GM23338 (cell line): Measurements from ENCODE around the gene DPY19L1.

Experiments
- CREB1 ChIP-seq: fragments of 250-450 bp; sonication (Bioruptor Pico); IDR thresholded peaks from 2 replicates; pipeline ENCODE4 v1.5.0; 2020; ENCODE audit warnings: low read depth, mild to moderate bottlenecking, moderate library complexity
- CTCF ChIP-seq, 2 experiments: fragments of 200-600 bp in 1 of 2; sonication (generic) in 1 of 2; conservative IDR thresholded peaks; 2 replicates each; pipeline versions ENCODE4 v1.5.1 to v1.6.1; 2016 to 2017; ENCODE audit warnings: antibody characterized with exemption in 2 of 2, low read depth in 2 of 2, mild to moderate bottlenecking in 2 of 2, moderate library complexity in 1 of 2
- EZH2 ChIP-seq: fragments of 200-600 bp; sonication (generic); IDR thresholded peaks from one replicate; pipeline ENCODE4 v1.8.0; 2017; ENCODE audit warnings: antibody characterized with exemption, mild to moderate bottlenecking, low read depth; ENCODE audit not compliant: unreplicated experiment
- EZH2phosphoT487 ChIP-seq: fragments of 200-600 bp; sonication (generic); IDR thresholded peaks from one replicate; pipeline ENCODE4 v1.8.1; 2018; ENCODE audit warnings: antibody characterized with exemption; ENCODE audit not compliant: unreplicated experiment
- JUNB ChIP-seq: IDR thresholded peaks from one replicate; pipeline ENCODE4 v1.6.1; 2016; ENCODE audit warnings: antibody characterized with exemption; ENCODE audit not compliant: unreplicated experiment
- NANOG ChIP-seq: IDR thresholded peaks from 2 replicates; pipeline ENCODE4 v1.6.1; 2016; ENCODE audit warnings: antibody characterized with exemption, borderline replicate concordance
- POLR2AphosphoS5 ChIP-seq: IDR thresholded peaks from 2 replicates; pipeline ENCODE4 v1.6.1; 2016; ENCODE audit warnings: antibody characterized with exemption, low read depth
- STAT1 ChIP-seq: IDR thresholded peaks from one replicate; pipeline ENCODE4 v1.6.1; 2016; ENCODE audit warnings: antibody characterized with exemption; ENCODE audit not compliant: unreplicated experiment
- ZNF114 ChIP-seq: fragments of 250-450 bp; sonication (Bioruptor Pico); IDR thresholded peaks from 2 replicates; pipeline ENCODE4 v1.5.0; 2020; ENCODE audit warnings: mild to moderate bottlenecking, moderate library complexity
- ZNF331 ChIP-seq: fragments of 250-450 bp; sonication (Bioruptor Pico); IDR thresholded peaks from 2 replicates; pipeline ENCODE4 v1.5.0; 2020; ENCODE audit warnings: low read depth, mild to moderate bottlenecking, moderate library complexity
- TF ChIP-seq, protein P1 (sequence below): IDR thresholded peaks from one replicate; pipeline ENCODE4 v1.6.1; 2018; ENCODE audit warnings: antibody characterized with exemption; ENCODE audit not compliant: unreplicated experiment
- TF ChIP-seq, protein P2 (sequence below): IDR thresholded peaks from 2 replicates; pipeline ENCODE4 v1.6.1; 2016; ENCODE audit warnings: antibody characterized with exemption
- TF ChIP-seq, protein P3 (sequence below): fragments of 250-450 bp; sonication (Bioruptor Pico); IDR thresholded peaks from 2 replicates; pipeline ENCODE4 v1.5.0; 2020; ENCODE audit warnings: mild to moderate bottlenecking, moderate library complexity

DNA sequence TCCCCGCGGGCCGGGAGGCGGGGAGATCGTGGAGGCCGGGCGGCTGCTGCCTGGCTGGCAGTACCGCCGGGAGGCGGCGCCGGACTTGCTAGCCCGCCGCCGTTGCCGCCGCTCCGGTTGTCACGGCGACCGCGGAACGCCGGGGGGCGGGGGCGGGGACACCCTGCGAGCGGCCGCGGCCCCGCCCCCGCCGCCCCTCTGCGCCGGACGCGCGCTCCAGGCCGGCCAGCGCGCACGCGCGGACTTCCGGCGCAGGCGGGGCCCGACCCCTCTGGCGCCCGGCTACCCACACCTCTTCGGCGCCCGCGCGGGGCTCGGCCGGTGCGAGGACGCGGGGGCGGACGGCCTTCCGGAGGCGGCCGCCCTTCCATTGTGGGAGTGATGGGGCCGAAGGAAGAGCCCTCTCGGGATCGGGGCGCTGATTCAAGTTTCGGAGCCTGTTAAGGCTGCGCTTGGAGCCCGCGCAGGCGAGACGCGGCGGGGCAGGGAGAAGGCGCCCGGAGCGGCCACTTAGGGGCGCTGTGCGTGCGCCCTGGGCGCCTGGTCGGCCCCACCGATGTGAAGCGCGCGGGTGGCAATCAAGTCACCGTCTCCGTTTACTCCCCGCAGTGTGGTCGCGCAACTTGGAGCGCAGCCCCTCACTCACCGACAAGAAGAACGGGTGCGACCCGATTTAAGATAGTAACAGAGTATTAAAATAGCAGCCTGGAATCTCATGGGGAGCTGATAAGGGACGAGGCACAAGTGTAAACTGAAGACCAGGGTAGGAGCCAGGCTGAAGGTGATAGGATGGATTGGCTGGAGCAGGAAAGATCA lies 449 bp upstream of the DPY19L1 start:
- TF ChIP-seq CTCF (conservative IDR thresholded peaks at IDR 0.05; ENCODE audit: low read depth in 2 of 2) (peak; percentile 70 to 80), POLR2AphosphoS5 (peak; percentile 79), JUNB (no peak), EZH2phosphoT487 (no peak), CREB1 (no peak), EZH2 (no peak), ZNF331 (CRISPR knock-in tag) (no peak), NANOG (no peak), ZNF114 (CRISPR knock-in tag) (no peak), STAT1 (no peak)
- TF ChIP-seq, protein P1, sequence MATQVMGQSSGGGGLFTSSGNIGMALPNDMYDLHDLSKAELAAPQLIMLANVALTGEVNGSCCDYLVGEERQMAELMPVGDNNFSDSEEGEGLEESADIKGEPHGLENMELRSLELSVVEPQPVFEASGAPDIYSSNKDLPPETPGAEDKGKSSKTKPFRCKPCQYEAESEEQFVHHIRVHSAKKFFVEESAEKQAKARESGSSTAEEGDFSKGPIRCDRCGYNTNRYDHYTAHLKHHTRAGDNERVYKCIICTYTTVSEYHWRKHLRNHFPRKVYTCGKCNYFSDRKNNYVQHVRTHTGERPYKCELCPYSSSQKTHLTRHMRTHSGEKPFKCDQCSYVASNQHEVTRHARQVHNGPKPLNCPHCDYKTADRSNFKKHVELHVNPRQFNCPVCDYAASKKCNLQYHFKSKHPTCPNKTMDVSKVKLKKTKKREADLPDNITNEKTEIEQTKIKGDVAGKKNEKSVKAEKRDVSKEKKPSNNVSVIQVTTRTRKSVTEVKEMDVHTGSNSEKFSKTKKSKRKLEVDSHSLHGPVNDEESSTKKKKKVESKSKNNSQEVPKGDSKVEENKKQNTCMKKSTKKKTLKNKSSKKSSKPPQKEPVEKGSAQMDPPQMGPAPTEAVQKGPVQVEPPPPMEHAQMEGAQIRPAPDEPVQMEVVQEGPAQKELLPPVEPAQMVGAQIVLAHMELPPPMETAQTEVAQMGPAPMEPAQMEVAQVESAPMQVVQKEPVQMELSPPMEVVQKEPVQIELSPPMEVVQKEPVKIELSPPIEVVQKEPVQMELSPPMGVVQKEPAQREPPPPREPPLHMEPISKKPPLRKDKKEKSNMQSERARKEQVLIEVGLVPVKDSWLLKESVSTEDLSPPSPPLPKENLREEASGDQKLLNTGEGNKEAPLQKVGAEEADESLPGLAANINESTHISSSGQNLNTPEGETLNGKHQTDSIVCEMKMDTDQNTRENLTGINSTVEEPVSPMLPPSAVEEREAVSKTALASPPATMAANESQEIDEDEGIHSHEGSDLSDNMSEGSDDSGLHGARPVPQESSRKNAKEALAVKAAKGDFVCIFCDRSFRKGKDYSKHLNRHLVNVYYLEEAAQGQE: no peak
- TF ChIP-seq, protein P2, sequence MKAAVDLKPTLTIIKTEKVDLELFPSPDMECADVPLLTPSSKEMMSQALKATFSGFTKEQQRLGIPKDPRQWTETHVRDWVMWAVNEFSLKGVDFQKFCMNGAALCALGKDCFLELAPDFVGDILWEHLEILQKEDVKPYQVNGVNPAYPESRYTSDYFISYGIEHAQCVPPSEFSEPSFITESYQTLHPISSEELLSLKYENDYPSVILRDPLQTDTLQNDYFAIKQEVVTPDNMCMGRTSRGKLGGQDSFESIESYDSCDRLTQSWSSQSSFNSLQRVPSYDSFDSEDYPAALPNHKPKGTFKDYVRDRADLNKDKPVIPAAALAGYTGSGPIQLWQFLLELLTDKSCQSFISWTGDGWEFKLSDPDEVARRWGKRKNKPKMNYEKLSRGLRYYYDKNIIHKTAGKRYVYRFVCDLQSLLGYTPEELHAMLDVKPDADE: no peak
- TF ChIP-seq, protein P3, sequence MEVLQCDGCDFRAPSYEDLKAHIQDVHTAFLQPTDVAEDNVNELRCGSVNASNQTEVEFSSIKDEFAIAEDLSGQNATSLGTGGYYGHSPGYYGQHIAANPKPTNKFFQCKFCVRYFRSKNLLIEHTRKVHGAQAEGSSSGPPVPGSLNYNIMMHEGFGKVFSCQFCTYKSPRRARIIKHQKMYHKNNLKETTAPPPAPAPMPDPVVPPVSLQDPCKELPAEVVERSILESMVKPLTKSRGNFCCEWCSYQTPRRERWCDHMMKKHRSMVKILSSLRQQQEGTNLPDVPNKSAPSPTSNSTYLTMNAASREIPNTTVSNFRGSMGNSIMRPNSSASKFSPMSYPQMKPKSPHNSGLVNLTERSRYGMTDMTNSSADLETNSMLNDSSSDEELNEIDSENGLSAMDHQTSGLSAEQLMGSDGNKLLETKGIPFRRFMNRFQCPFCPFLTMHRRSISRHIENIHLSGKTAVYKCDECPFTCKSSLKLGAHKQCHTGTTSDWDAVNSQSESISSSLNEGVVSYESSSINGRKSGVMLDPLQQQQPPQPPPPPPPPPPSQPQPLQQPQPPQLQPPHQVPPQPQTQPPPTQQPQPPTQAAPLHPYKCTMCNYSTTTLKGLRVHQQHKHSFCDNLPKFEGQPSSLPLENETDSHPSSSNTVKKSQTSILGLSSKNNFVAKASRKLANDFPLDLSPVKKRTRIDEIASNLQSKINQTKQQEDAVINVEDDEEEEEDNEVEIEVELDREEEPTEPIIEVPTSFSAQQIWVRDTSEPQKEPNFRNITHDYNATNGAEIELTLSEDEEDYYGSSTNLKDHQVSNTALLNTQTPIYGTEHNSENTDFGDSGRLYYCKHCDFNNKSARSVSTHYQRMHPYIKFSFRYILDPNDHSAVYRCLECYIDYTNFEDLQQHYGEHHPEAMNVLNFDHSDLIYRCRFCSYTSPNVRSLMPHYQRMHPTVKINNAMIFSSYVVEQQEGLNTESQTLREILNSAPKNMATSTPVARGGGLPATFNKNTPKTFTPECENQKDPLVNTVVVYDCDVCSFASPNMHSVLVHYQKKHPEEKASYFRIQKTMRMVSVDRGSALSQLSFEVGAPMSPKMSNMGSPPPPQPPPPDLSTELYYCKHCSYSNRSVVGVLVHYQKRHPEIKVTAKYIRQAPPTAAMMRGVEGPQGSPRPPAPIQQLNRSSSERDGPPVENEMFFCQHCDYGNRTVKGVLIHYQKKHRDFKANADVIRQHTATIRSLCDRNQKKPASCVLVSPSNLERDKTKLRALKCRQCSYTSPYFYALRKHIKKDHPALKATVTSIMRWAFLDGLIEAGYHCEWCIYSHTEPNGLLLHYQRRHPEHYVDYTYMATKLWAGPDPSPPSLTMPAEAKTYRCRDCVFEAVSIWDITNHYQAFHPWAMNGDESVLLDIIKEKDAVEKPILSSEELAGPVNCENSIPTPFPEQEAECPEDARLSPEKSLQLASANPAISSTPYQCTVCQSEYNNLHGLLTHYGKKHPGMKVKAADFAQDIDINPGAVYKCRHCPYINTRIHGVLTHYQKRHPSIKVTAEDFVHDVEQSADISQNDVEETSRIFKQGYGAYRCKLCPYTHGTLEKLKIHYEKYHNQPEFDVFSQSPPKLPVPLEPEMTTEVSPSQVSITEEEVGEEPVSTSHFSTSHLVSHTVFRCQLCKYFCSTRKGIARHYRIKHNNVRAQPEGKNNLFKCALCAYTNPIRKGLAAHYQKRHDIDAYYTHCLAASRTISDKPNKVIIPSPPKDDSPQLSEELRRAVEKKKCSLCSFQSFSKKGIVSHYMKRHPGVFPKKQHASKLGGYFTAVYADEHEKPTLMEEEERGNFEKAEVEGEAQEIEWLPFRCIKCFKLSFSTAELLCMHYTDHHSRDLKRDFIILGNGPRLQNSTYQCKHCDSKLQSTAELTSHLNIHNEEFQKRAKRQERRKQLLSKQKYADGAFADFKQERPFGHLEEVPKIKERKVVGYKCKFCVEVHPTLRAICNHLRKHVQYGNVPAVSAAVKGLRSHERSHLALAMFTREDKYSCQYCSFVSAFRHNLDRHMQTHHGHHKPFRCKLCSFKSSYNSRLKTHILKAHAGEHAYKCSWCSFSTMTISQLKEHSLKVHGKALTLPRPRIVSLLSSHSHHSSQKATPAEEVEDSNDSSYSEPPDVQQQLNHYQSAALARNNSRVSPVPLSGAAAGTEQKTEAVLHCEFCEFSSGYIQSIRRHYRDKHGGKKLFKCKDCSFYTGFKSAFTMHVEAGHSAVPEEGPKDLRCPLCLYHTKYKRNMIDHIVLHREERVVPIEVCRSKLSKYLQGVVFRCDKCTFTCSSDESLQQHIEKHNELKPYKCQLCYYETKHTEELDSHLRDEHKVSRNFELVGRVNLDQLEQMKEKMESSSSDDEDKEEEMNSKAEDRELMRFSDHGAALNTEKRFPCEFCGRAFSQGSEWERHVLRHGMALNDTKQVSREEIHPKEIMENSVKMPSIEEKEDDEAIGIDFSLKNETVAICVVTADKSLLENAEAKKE (CRISPR knock-in tag): no peak
